SKM-1 (cell line): ENCODE measurements around the gene PACSIN1.

ENCODE experiments used
- DNase-seq: peaks from one replicate; lab custom pipeline; 2025; ENCODE audit not compliant: unreplicated experiment; lab: John Stamatoyannopoulos, UW

The PACSIN1 gene

GRCh38 chr6:34514112-34514511 is 48.2 kb downstream of the PACSIN1 start:
- DNase-seq, result no peak

- DNase-seq, result no peak
Observed at GRCh38 chr6:34514593-34515472, 49.0 kb downstream of the PACSIN1 start.

- DNase-seq, result no peak
Observed at GRCh38 chr6:34515473-34516387, 49.9 kb downstream of the PACSIN1 start.

- no peak for DNase-seq
Observed at GRCh38 chr6:34516391-34517324, 50.8 kb downstream of the PACSIN1 start.

- DNase-seq, result no peak
Observed at GRCh38 chr6:34517461-34517881, 51.6 kb downstream of the PACSIN1 start.

GRCh38 chr6:34517966-34518365 is 52.1 kb downstream of the PACSIN1 start:
- DNase-seq, result no peak

GRCh38 chr6:34518669-34519365 is 52.9 kb downstream of the PACSIN1 start:
- no peak for DNase-seq

- DNase-seq, result no peak
Observed at GRCh38 chr6:34519971-34520644, 54.2 kb downstream of the PACSIN1 start.

- no peak for DNase-seq
Observed at GRCh38 chr6:34520645-34521462, 55.0 kb downstream of the PACSIN1 start.

GRCh38 chr6:34521463-34522285 is 55.8 kb downstream of the PACSIN1 start:
- DNase-seq, result no peak

- DNase-seq, result no peak
Observed at GRCh38 chr6:34522761-34523160, 56.9 kb downstream of the PACSIN1 start.

GRCh38 chr6:34523441-34524206 is 57.7 kb downstream of the PACSIN1 start:
- no peak for DNase-seq

- DNase-seq, result no peak
Observed at GRCh38 chr6:34524499-34524898, 58.6 kb downstream of the PACSIN1 start.

GRCh38 chr6:34524971-34525370 is 59.1 kb downstream of the PACSIN1 start:
- no peak for DNase-seq

- DNase-seq, result no peak
Observed at GRCh38 chr6:34525431-34526175, 59.7 kb downstream of the PACSIN1 start.

- no peak for DNase-seq
Observed at GRCh38 chr6:34526241-34526972, 60.5 kb downstream of the PACSIN1 start.
